GM21390 (cell line): Measurements from ENCODE around the gene PSTPIP1.
A peak's percentile ranks its signal among the peaks of the same experiment; 100 is the strongest.

Experiments used
- ATAC-seq: cut with Tn5 transposase; IDR thresholded peaks from one replicate; pipeline ENCODE4 v1.9.1; 2021; ENCODE audit not compliant: unreplicated experiment

PSTPIP1 gene

GRCh38 chr15:77067691-77068367 lies 72.9 kb downstream of the PSTPIP1 start:
- no peak for ATAC-seq

DNA sequence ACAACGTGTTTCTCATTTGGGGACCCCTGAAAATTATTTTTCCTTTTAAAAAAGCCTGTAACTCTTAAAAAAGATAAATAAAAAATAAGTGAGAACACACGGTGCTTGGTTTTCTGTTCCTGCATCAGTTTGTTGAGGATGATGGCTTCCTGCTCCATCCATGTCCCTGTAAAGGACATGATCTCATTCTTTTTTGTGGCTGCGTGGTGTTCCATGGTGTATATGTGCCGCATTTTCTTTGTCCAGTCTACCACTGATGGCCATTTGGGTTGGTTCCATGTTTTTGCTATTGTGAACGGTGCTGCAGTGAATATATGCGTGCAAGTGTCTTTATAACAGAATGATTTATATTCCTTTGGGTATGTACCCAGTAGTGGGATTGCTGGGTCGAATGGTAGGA lies 73.7 kb downstream of the PSTPIP1 start:
- no peak for ATAC-seq

GRCh38 chr15:77069521-77070121 lies 74.7 kb downstream of the PSTPIP1 start:
- no peak for ATAC-seq

- ATAC-seq, result no peak
Measured at GRCh38 chr15:77070180-77070494, 75.2 kb downstream of the PSTPIP1 start.

DNA sequence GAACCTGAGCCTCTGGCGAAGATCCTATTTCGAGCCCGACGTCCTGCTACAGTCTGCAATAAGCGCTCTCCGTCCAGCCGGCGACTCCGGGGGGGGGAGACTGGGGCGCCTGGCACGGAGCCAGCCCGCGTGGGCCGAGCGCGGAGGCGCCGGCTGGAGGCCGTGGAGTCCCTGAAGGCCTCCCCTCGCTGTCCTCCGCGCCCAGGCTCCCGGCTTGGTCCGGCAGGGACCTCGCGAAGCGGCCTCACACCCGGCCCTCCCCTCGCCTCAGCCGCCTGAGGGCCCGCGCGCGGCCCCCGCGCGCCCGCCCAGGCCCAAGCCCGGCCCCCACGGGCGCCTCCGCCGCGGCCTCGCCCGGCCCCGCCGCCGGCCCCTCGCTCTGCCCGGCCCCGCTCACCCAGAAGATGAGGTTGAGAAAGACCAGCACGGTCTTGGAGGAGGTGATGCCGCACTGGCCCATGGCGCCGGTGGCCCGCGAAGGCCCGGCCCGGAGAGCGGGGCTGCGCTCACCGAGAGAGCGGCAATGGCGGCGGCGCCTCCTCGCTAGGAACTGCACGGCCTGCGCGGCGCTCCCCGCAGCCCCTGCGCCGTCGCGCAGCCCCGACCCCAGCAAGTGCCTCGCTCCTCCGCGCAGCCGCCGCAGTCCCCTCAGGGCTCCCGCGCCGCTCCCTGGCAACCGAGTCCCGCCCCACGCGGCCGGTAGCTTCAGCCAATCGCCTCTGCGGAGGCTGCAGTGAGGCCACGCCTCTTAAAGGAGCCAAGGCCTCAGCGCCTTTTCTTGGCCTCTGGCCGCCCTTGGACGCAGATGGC lies 75.8 kb downstream of the PSTPIP1 start, which contains the start of gene TSPAN3:
Gene TSPAN3 (minus strand): TSS at position 615 of the 810 bp plus-strand sequence. CDS start 155 bp downstream, at position 460.
- ATAC-seq, result peak; percentile 86

DNA sequence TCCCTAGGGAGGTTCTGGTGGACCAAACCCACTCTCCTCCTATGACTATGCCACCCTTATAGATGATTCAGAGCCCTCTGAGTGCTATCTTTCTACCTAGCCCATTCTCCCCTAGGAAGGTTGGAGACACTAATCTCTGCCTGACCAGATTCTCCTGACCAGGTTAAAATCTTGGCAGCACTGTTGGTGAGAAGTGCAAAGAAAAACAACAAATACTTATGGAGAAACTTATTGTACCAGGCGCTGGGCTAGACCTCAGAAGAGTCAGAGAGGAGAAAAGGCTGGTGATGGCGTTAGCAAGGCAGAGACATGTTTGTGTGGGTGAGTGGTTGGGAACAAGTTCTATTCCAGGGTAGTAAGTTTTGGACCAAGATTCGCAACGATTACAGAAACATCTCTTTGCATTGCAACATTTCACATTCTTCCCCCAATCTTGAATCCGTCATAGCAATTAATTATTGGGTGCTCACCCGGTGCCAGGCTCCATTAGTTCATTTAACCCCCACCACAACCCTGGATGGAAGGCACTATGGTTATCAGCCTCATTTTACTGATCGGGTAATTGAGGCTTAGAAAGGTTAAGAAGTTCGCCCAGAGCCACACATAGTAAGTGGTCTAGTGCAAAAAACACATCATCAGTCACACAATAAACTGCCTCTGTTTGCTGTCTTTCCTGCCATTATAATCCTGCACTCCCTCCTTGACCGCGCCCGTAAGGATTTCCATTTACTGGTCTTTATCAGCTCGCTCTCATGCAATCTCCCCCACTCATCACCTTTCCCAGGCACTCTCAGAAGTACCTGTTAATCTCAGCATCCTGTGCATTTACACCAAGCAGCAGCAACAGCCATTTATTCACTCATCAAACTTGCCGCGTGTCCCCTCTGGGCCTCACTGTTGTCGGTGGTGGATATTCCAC lies 76.6 kb downstream of the PSTPIP1 start:
- no peak for ATAC-seq

DNA sequence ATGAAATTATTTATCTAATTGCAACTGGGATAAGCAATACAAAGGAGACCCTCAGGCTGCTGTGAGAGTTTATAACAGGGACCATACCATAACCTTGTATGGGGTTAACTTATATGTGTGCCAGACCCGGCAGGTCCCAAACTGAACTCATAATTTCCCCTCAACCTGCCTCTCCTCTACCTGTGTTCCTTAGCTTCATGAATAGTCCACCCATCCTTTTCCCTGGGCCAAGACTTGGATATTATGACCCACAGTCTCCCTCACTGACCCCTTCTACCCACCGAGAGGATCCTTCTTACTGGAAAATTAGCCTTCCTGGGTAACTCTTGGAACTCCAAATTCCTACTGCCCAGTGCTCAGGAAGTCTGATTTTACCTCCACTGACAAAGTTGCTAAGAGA lies 79.4 kb downstream of the PSTPIP1 start:
- ATAC-seq, result no peak

DNA sequence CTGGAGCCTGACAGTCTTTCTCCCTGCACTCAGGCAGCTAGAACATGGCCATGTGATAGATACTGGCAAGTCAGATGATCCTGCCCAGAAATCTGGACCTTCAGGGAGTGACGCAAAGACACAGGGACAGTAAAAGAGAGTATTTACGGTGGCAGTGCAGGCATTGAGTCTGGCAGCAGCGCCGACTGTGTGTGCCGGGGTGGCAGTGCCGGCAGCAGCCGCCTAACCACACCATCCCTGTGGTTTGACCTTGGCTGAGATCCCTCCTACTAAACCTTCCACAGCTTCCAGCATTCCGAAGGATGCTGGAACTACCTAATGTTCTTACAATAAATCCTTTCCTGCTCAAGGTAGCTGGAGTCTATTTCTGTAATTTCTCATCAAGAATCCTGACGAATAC lies 80.6 kb downstream of the PSTPIP1 start:
- no peak for ATAC-seq

- ATAC-seq, result no peak
Measured at GRCh38 chr15:77076323-77076915, 81.5 kb downstream of the PSTPIP1 start.

DNA sequence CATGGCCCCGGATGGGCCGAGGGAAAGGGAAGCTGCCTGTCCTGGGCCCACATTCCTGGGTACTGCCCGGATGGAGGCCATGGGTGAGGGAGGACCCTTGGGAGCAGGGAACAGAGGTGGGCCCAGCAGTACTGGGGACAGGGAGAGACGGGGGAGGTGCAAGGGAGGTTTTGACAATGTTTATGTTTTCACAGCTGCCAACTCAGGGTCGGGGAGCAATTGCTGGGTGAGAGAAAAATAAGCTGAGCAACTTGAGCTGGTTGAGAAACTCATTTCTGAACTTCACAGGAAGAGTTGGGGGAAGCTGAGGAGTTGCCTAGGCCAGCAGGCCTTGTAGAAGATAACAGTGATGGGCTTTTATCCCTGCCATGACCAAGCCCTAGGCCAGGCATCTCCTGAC lies 87.0 kb downstream of the PSTPIP1 start:
- ATAC-seq, result no peak

DNA sequence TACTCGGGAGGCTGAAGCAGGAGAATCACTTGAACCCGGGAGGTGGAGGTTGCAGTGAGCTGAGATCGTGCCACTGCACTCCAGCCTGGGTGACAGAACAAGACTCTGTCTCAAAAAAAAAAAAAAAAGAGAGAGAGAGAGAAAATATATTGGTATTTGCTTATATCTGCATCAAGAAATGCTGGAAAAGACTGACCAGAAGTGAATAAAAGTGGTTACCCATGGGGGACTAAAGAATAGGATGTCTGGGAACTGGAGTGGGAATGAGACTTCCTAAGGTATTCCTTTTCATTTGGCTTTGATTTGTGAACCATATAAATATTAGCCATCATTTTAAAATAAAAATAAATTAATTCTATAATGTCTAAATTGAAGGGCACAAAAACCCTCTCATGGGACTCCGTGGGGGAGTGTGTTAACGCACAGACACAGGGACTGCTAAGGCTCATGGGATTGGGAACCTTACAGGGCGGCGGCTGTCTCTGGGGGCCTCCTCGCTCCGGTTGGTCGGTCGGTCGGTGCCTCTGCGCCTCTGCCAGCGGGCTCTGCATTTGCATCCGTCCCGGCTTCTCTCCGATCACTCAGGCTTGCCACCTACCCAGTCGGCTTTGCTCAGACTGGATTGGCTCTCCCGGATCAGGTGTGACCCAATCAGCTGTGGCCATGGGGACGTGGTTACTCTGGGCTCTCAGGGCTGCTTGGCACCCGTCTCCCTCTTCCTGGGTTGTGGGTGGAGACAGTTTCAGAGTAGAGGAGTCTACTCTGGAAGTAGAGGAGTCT lies 88.6 kb downstream of the PSTPIP1 start:
- ATAC-seq, result peak; percentile 80

DNA sequence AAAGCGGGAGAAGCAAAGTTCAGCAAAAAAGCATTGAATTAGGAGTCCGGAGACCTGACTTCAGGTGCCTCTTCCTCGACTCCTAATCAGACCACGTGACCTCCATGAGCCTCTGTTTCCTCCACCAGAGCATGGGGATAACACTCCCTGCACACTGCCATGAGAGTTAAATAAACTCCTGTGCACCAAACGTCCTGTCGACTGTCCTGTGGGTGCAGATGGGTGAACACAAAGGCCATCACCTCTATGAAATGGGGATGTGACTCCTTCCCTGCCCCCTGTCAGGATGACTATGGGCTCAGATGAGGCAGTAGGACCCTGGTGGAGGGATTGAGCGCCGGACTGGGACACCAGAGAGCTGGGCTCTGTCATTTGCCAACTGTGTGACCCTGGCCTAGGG lies 89.5 kb downstream of the PSTPIP1 start:
- ATAC-seq, result no peak

DNA sequence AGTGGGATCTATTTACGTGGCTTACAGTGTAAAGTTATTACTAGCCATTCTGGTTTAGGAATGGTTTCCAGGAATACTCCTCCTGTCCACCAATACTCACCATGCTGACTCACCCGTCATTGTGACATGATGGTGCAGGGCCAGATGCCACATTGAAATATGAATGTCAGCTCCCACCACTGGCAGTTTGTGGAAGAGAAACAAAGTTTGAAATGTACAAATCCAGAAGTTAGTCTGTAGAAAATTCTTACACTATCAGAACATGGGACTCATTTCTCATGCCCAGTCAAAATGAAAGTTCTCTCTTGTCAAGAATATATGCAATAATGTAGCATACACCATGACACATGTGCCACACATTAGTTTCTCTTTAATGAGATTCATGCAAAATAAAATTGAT lies 90.4 kb downstream of the PSTPIP1 start:
- ATAC-seq, result no peak
